K562 (cell line): ENCODE results near the gene NARF. TPM values are rescaled to one million over a fixed set of nuclear protein-coding genes. Genes with fewer than 3 reads are reported as not detected.

ENCODE experiments used
- BRD9 ChIP-seq: fragments of 450-650 bp; IDR thresholded peaks from 2 replicates; pipeline ENCODE4 v1.6.1; 2018; ENCODE audit warnings: low read depth; ENCODE audit not compliant: partially characterized antibody
- CCAR2 ChIP-seq: fragments of 200-400 bp; formaldehyde crosslinking; IDR thresholded peaks from 2 replicates; pipeline ENCODE4 v1.6.1; 2017; ENCODE audit warnings: mild to moderate bottlenecking, low read depth, low read length
- CHD1 ChIP-seq: fragments of 200-600 bp; sonication (generic); IDR thresholded peaks from one replicate; pipeline ENCODE4 v1.6.1; 2012; ENCODE audit warnings: mild to moderate bottlenecking, moderate library complexity, low read length, inconsistent platforms
- CREB3L1 ChIP-seq: fragments of 450-650 bp; IDR thresholded peaks from 2 replicates; pipeline ENCODE4 v1.6.1; 2014; ENCODE audit warnings: low read depth, mild to moderate bottlenecking, moderate library complexity, borderline replicate concordance
- HDAC2 ChIP-seq: fragments of 450-650 bp; IDR thresholded peaks from 2 replicates; pipeline ENCODE4 v1.6.1; 2016; ENCODE audit warnings: mild to moderate bottlenecking
- HDAC3 ChIP-seq: fragments of 450-650 bp; IDR thresholded peaks from 2 replicates; pipeline ENCODE4 v1.6.1; 2018; ENCODE audit warnings: borderline replicate concordance, mild to moderate bottlenecking, moderate library complexity; ENCODE audit not compliant: partially characterized antibody
- IRF9 ChIP-seq: fragments of 450-650 bp; IDR thresholded peaks from 2 replicates; pipeline ENCODE4 v1.6.1; 2016; ENCODE audit warnings: missing biosample characterization, missing genetic modification characterization
- JUNB ChIP-seq: fragments of 450-650 bp; formaldehyde crosslinking; conservative IDR thresholded peaks from 2 replicates; pipeline ENCODE4 v1.4.0; 2020; ENCODE audit warnings: mild to moderate bottlenecking
- PHF20 ChIP-seq: fragments of 450-650 bp; IDR thresholded peaks from 2 replicates; pipeline ENCODE4 v1.6.1; 2018; ENCODE audit not compliant: partially characterized antibody
- PHTF2 ChIP-seq: fragments of 250-450 bp; sonication (Bioruptor Pico); IDR thresholded peaks from 2 replicates; pipeline ENCODE4 v1.5.0; 2021; ENCODE audit warnings: mild to moderate bottlenecking
- PRDM10 ChIP-seq: fragments of 450-650 bp; IDR thresholded peaks from 2 replicates; pipeline ENCODE4 v1.6.1; 2018; ENCODE audit not compliant: partially characterized antibody
- SNIP1 ChIP-seq: fragments of 450-650 bp; IDR thresholded peaks from 2 replicates; pipeline ENCODE4 v1.7.1; 2017; ENCODE audit warnings: low read depth, mild to moderate bottlenecking
- U2AF2 ChIP-seq: fragments of 200-400 bp; formaldehyde crosslinking; optimal IDR thresholded peaks from 2 replicates; pipeline ENCODE3; 2017; ENCODE audit warnings: low read depth, mild to moderate bottlenecking, low read length
- ZBTB34 ChIP-seq: fragments of 250-450 bp; sonication (Bioruptor Pico); IDR thresholded peaks from 2 replicates; pipeline ENCODE4 v1.8.0; 2021; ENCODE audit warnings: mild to moderate bottlenecking, moderate library complexity
- ZNF23 ChIP-seq: fragments of 250-450 bp; sonication (Bioruptor Pico); IDR thresholded peaks from 2 replicates; pipeline ENCODE4 v1.4.0; 2020; ENCODE audit warnings: mild to moderate bottlenecking
- ZSCAN29 ChIP-seq: fragments of 450-650 bp; IDR thresholded peaks from 2 replicates; pipeline ENCODE4 v1.6.1; 2017
- polyA plus RNA-seq, 8 experiments: library from polyadenylated mRNA; depleted of rRNA in 4 of 8; stranded (reverse) in 5 of 8; unstranded in 3 of 8; fragments of >200 nt; fragmentation: Nextera tagmentation in 2 of 8; fragmentation: Illumina TruSeq in 1 of 8; extraction: Ambion mirVana in 2 of 8; extraction: Trizol in 1 of 8; gene quantifications; 2 replicates each; pipeline versions ENCODE4 v1.2.1 to v1.2.3, GENCODE V29; 2011 to 2014; ENCODE audit warnings: inconsistent platforms in 1 of 8, missing spikeins in 1 of 8
- total RNA-seq, 7 experiments: library from RNA; depleted of rRNA in 6 of 7; stranded (reverse); fragments of >200 nt in 6 of 7; fragmentation: Illumina TruSeq in 2 of 7; extraction: Trizol in 2 of 7; gene quantifications; 2 replicates each; pipeline versions ENCODE4 v1.2.1 to v1.2.3, GENCODE V29; 2011 to 2021; ENCODE audit warnings: low replicate concordance in 1 of 7
- TF ChIP-seq, protein P1 (sequence below): sonication (generic); formaldehyde crosslinking; IDR thresholded peaks from 2 replicates; pipeline ENCODE4 v1.8.1; 2023; ENCODE audit warnings: mild to moderate bottlenecking, missing genetic modification reagents

The NARF gene
- total and polyA plus RNA-seq, 9 of the 15 experiments (the other 6 are each of a cell fraction or from before 2014, with no cell fraction given) = 60.4 to 423 (median 132) TPM

DNA sequence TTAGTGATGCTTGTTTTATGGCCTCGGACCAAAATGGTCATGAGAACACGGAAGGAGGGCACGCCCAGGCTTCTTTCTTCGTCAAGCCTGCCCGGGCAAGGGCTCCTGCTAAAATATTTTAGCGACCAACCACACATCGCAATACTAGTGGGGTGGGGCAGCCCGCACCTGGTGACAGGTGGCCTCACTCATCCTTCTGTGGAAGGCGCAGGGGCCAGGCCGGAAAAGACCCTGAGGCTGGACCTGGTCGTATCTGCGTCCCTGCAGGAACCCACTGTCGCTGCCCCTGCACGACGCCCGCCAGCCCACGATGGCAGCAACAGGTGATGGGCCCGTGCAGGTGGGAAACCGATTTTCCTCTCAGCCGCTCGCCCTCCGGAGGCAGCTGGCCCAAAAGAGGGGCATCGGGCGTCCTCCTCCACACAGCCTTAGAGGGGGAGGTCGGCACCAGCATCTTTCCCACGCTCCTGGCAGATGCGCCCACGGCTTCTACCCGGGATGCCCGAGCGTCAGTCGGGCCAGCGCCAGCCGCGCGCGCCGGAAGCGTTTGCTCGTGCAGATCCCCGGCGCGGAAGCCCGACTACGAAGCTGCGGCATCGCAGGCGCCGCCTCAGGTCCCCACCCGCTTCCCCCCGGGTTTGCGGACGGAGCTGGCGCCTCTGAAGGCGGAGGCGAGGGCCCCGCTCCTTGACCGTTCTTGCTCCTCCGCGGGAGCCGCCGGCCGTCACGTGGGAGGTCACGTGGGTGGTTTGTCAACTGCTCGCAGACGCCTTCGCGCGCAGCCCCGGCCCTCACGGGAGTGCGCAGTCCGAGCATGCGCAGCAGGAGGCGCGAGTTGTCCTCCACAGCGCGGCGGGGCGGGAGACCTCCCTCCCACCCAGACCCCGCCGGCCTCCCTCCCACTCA lies 38.2 kb downstream of the NARF start (continued):
- TF ChIP-seq, protein P1, sequence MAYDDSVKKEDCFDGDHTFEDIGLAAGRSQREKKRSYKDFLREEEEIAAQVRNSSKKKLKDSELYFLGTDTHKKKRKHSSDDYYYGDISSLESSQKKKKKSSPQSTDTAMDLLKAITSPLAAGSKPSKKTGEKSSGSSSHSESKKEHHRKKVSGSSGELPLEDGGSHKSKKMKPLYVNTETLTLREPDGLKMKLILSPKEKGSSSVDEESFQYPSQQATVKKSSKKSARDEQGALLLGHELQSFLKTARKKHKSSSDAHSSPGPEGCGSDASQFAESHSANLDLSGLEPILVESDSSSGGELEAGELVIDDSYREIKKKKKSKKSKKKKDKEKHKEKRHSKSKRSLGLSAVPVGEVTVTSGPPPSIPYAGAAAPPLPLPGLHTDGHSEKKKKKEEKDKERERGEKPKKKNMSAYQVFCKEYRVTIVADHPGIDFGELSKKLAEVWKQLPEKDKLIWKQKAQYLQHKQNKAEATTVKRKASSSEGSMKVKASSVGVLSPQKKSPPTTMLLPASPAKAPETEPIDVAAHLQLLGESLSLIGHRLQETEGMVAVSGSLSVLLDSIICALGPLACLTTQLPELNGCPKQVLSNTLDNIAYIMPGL (CRISPR knock-in tag) = peak; percentile 60; the same call in 1 of the 2 replicates
- no peak for TF ChIP-seq ZSCAN29
- peak; percentile 15 for TF ChIP-seq PRDM10
- TF ChIP-seq SNIP1 = no peak
- TF ChIP-seq BRD9 = no peak
- no peak; the same call in 1 of the 2 replicates for TF ChIP-seq CREB3L1
- TF ChIP-seq PHF20 = peak; percentile 78
- no peak for TF ChIP-seq ZNF23 (CRISPR knock-in tag)
- TF ChIP-seq PHTF2 = no peak
- no peak for TF ChIP-seq IRF9 (tag)
- TF ChIP-seq CCAR2 = no peak
- TF ChIP-seq U2AF2 = no peak
- no peak for TF ChIP-seq HDAC2
- TF ChIP-seq ZBTB34 = no peak
- no peak for TF ChIP-seq CHD1
- TF ChIP-seq HDAC3 = no peak
- TF ChIP-seq JUNB (CRISPR knock-in tag) = no peak; the same call in 1 of the 2 replicates
